NCI-H524 (cell line): ENCODE measurements around the gene VAT1L.
A peak's percentile ranks its signal among the peaks of the same experiment; 100 is the strongest.
"Not testable (repeated sequence)": the region's sequence is repeated elsewhere in the genome, so short reads cannot be mapped to it uniquely, and the experiment has no call there.

ENCODE experiments used
- DNase-seq, 2 experiments: peaks; one replicate each; lab custom pipeline; 2025; lab: John Stamatoyannopoulos, UW

Gene VAT1L

GRCh38 chr16:77913738-77914253, 125.4 kb downstream of the VAT1L start:
- no peak for DNase-seq

GRCh38 chr16:77916111-77916510, 127.7 kb downstream of the VAT1L start:
- no peak for DNase-seq

GRCh38 chr16:77917971-77918370, 129.6 kb downstream of the VAT1L start:
- peak; percentile 40 to 67 for DNase-seq

DNA sequence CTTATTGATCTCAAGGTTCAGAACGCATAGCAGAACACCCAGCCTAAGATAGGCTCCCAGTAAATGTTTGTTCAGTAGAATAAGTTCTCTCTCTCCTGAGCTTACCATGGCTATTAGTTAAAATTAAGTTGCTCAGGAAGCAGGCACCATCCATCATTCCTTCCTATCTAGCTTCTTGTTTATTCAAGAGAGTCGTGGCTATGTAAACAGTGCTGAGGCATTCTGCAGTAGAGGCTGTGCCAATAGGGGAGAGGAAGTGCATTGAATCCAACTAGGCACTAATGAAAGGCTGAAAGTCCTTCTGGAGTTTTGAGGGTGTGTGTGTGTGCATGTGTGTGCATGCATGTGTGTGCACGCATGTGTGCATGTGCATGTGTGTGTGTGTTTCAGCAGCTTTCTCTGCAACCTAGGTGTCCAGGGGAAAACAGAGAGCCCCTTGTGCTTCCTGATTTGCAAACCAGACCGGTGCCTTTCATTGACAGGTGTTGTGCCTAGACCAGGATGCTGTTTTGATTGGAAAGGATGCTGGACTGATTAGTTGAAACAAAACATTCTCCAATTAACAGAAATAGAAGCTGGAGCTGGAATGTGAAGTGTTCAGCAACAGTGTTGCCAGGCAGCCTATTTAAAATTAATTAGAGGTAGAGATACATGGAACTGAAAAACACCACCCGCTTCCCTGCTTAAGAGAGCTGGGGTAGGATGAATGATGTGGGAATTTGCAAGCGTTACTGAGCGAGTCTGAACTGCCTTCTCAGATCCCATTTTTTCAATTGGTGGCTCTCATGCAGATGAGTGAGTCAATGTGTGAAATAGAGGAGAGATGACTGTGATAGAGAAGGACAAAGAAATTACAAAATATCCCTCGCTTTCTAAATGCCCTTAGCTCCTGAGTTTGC, 130.7 kb downstream of the VAT1L start:
- DNase-seq: no peak

DNA sequence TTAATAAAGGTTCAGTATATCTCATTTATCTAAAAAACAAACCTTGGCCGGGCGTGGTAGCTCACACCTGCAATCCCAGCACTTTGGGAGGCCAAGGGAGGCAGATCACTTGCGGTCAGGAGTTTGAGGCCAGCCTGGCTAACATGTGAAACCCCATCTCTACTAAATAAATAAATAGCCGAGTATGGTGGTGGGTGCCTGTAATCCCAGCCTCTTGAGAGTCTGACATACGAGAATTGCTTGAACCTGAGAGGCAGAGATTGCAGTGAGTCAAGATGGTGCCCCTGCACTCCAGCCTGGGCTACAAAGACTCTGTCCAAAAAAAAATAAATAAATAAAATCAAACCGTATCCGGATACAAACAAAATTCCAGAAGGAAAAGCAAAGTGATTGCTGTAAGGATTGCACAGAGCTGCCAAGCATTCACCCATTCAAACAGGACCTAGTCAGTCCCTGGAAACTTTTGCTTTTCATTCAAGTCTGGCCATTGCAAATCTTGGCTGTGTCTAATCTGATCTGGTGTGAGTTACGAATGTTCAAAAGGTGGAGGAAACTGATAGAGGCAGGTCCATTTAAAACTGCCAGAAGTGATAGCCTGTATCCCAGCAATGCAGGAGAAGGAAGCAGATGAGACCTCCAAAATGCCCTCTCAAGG, 131.5 kb downstream of the VAT1L start:
- DNase-seq: no peak

DNA sequence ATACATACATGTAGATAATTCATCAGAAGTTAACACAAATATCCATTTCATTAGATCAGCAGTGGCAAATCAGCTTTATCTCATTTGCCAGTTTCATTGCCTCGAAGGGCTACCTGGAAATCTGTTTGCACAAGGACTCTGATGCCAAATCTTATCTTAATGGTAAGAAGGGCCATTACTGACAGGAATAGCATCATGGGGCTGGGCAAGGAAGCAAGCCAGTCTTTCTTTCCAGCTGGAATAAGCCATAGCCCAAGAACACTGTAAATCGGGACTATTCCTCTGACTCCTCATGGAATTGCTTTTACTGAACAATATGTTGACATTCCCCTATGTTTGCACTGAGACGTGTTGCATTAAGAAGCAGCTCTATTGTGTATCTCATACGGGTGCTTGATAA, 132.6 kb downstream of the VAT1L start:
- no peak for DNase-seq

DNA sequence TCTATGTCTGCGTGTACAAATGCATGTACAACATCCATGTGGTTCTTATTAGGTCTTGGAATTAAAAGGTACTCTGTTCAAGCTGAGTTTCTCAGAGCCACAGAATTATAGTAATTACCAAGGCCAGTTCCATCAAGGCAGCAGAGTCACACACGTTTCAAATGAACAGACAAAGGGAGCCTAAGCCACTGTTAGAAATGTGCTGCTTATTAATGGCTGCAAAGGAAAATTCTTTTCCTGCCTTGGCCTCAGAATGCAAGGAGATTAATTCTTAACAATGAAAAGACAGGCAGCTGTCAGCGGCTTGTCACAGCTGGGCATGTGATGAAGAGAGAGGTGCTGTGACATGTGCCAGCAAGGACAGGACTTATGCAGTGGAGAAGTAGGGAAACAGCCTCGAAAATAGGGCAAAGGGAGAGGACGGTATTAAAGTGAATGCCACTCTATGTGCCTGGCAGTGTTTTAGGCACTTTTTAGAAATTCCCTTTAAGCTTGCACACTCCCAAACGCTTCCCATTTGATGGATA, 133.9 kb downstream of the VAT1L start:
- peak in 1 of 2 experiments; percentile 14 for DNase-seq

GRCh38 chr16:77925531-77925930, 137.2 kb downstream of the VAT1L start:
- no peak for DNase-seq

DNA sequence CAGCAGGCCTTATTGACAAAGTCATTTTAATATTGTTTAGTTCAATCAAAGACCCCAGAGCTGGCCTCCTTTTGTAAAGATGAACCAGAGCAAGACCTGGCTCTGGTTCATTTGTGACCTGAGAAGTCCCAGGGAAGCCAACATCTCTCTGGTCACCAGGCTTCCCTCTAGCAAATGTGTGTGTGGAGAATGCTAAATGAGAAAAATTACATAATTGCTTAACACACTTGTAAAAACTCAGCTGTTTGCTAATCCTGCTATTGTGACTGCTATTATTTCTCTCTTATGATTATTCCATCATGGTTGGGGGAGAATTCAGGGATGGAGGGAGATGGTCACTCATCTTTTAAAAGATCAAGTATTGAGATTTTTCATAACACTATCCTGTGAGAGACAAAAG, 139.7 kb downstream of the VAT1L start:
- DNase-seq: no peak

GRCh38 chr16:77929004-77929403, 140.6 kb downstream of the VAT1L start:
- DNase-seq: no peak

DNA sequence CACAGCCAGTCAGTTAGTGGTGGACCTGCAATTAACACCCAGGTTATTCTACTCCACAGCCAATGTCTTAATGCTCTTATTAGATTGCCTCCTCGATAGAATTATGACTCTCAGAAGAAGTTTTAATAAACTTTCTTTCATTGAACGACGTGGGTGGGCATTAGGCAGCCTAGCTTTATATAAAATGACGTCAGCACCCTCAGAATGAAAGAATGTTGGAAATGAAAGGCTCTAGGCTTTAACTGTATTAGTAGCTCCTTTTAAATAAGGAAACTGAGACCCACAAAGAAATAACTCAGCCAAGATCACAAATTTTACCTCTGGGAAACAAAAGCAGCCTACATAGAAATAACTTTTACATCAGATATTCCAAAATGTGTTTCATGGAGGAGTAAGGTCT, 142.7 kb downstream of the VAT1L start:
- no peak for DNase-seq

- DNase-seq: no peak
Measured at GRCh38 chr16:77937473-77938149, 149.2 kb downstream of the VAT1L start.

- DNase-seq: no peak
Measured at GRCh38 chr16:77938913-77939312, 150.5 kb downstream of the VAT1L start.

DNA sequence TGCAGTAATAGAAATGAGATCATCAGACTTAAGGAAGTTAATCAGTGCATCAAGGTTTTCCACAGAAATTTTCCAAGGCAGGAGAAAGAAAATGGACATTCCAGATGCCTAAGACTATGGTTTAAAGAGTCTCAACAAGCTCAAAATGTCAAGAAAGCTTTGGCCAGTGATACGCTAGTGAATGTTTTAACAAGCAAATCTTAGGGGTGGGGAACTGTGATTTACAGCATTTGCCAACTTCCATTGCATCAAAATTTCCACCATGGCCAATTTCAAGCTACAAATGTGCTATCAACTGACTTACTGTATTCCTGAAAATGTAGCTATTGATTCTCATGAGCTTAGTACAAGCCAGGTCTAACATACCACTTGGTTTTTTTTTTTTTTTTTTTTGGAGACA, 151.6 kb downstream of the VAT1L start:
- no peak for DNase-seq

- DNase-seq: peak in 1 of 2 experiments; percentile 16
Measured at GRCh38 chr16:77943801-77944200, 155.4 kb downstream of the VAT1L start.

DNA sequence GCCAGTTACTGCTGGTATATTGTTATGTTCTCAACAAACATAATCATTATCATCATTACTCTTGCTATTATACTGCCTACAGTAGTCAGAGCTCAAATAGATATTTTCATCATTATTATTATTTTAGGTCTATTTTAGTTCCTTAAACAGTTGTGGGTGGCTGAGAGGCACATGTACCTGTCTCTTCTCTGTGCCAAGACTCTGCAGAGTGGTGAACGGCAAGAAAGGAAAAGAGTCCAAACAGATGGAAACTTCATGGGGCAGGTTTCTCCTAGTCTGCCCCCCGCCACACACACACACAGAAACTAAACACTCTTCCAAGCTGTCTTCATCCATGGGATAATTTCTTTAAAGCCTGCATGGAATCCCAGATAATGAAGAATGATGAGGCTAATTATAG, 156.3 kb downstream of the VAT1L start:
- peak; percentile 65 to 87 for DNase-seq

- DNase-seq: no peak
Measured at GRCh38 chr16:77945126-77945525, 156.8 kb downstream of the VAT1L start.

DNA sequence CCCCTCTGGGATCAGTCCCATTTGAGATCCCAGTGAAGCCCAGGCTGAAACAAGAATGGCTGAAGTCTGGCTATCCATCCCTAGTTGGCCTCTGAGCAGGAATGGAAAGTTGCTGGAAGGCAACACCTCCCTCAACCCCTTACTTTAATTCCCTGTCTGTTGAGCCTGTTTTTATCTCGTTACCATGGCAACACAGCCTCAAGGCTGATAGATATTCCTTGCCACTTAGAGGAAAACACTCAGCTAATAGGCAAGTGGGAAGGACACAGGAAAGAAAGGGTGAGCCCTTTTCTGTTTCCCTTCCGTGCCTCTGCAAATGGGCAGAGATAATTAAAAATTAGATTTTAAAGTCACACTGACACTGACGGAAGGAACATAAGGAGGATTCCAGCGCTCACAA, 158.5 kb downstream of the VAT1L start:
- DNase-seq: peak; percentile 51 to 67

- DNase-seq: not testable (repeated sequence)
Measured at GRCh38 chr16:77947590-77947989, 159.2 kb downstream of the VAT1L start.

DNA sequence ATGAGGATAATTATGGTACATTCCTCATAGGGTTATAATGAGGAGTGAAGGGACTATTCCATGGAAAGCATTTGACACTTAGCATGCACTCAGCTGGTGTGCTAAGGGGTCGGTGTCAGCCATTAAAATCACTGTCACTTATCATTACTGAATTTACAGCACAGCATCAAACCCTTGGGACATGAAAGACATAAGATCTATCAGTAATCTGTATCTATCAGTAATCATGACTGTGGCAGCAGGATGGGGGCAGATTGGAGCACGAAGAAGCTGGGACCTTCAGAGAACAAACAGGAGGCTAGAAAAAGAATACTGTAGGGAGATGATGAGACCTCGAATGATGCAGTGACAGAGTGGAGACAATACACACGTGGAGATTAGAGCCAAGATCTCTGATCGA, 160.5 kb downstream of the VAT1L start:
- DNase-seq: no peak

DNA sequence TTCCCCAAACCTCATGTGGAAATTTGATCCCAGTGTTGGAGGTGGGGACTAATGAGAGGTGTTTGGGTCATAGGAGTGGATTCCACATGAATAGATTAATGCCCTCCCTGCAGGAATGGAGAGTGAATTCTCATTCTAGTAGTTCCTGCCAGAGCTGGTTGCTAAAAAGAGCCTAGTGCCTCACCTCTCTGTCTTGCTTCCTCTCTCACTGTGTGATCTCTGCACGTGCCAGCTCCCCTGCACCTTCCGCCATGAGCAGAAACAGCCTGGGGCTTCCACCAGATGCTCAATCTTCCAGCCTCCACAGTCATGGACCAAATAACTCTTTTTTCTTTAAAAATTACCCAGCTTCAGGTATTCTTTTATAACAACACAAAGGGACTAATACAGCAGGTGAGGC, 161.1 kb downstream of the VAT1L start:
- DNase-seq: no peak

- peak; percentile 71 to 91 for DNase-seq
Measured at GRCh38 chr16:77951788-77952187, 163.4 kb downstream of the VAT1L start.
